ENCODE results near the gene ROBO2.

GRCh38 chr3:77084511-77084910 lies 44.6 kb downstream of the ROBO2 start:
- no peak for TF ChIP-seq CTCF (IDR thresholded peaks at IDR 0.05 in 8 of 11, conservative IDR thresholded peaks at IDR 0.05 in 3 of 11)
- no peak for TF ChIP-seq POLR2A (IDR thresholded peaks at IDR 0.05)
- TF ChIP-seq POLR2AphosphoS5 (IDR thresholded peaks at IDR 0.05) = no peak
